Body of pancreas (tissue), 4 donors: Measurements from ENCODE around the gene HOXB8.

Experiments used
- POLR2A ChIP-seq, 3 donors: fragments of 450-650 bp; IDR thresholded peaks; one replicate each; pipeline ENCODE4 v1.6.1; 2016; ENCODE audit warnings: antibody characterized with exemption in 3 of 3, mild to moderate bottlenecking in 2 of 3
- TF ChIP-seq, protein P1 (sequence below), 7 experiments: fragments of 450-650 bp in 4 of 7; fragments of 200-600 bp in 3 of 7; sonication (generic) in 3 of 7; IDR thresholded peaks; one replicate each; pipeline ENCODE4 v1.5.1; 2016 to 2019; ENCODE audit warnings: antibody characterized with exemption in 7 of 7

DNA sequence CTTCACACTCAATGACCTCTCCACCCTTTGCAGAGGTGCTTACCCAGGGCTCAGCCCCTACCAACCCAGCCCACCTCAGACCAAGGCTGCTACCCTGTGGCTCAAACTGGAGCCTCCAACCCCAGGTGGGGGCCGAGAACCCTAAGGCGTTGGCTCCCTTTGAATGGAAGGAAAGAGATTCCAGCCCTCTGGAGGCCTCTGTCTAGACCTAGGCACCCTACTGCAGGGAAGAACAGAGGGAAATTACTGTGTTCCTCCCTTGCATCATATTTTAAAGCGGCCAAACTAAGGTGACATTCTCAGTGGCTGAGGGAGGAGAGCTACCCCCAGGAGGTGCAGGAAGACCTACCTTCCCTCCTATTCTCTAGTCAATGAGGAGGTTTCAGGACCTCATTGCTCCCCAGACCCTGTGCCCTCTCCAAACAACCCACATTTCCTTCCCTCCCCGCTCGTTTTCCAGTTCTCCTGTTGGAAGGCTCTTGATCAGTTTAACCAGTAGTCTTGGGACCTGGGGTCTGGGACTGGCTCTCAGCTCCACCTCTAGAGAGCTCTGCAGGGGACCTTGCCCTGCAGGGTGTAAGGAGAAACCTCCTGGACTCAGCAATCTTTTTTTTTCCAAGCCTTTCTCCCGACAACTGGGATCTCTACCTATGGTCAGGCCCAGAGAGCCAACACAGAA lies 5.5 kb upstream of the HOXB8 start:
- TF ChIP-seq, protein P1, sequence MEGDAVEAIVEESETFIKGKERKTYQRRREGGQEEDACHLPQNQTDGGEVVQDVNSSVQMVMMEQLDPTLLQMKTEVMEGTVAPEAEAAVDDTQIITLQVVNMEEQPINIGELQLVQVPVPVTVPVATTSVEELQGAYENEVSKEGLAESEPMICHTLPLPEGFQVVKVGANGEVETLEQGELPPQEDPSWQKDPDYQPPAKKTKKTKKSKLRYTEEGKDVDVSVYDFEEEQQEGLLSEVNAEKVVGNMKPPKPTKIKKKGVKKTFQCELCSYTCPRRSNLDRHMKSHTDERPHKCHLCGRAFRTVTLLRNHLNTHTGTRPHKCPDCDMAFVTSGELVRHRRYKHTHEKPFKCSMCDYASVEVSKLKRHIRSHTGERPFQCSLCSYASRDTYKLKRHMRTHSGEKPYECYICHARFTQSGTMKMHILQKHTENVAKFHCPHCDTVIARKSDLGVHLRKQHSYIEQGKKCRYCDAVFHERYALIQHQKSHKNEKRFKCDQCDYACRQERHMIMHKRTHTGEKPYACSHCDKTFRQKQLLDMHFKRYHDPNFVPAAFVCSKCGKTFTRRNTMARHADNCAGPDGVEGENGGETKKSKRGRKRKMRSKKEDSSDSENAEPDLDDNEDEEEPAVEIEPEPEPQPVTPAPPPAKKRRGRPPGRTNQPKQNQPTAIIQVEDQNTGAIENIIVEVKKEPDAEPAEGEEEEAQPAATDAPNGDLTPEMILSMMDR (IDR thresholded peaks at IDR 0.05) = no peak
- TF ChIP-seq POLR2A (IDR thresholded peaks at IDR 0.05) = no peak
